Psoas muscle (tissue), 8 donors: ENCODE measurements around the gene MANBA. TPM values are rescaled to one million over a fixed set of nuclear protein-coding genes. Genes with fewer than 3 reads are reported as not detected.

Source experiments
- ATAC-seq, 4 donors: fragments of 200-7000 bp; cut with Tn5 transposase; one replicate each; pipeline ENCODE4 v1.9.1; 2020; ENCODE audit warnings: moderate library complexity in 3 of 4, mild to moderate bottlenecking in 2 of 4
- DNase-seq, 2 donors: peaks; one replicate each; pipeline ENCODE4 v3.0.0-alpha.2; 2020
- H3K27ac ChIP-seq: fragments of 200-600 bp; one replicate; pipeline ENCODE4 v1.8.0; 2022
- H3K27me3 ChIP-seq, 3 donors: fragments of 200-600 bp in 1 of 3; one replicate each; pipeline versions ENCODE4 v1.6.1 to v1.8.0; 2013 to 2022; ENCODE audit warnings: low read length in 2 of 3, mild to moderate bottlenecking in 2 of 3, moderate library complexity in 1 of 3; ENCODE audit not compliant: insufficient read depth in 3 of 3
- H3K36me3 ChIP-seq, 2 donors: fragments of 200-600 bp in 1 of 2; one replicate each; pipeline versions ENCODE4 v1.6.1 to v1.8.0; 2013 to 2022; ENCODE audit warnings: low read depth in 1 of 2, mild to moderate bottlenecking in 1 of 2, moderate library complexity in 1 of 2; ENCODE audit not compliant: insufficient read depth in 1 of 2
- H3K4me1 ChIP-seq: fragments of 200-600 bp; one replicate; pipeline ENCODE4 v1.8.0; 2022
- H3K4me3 ChIP-seq: fragments of 200-600 bp; one replicate; pipeline ENCODE4 v1.8.0; 2022; ENCODE audit warnings: mild to moderate bottlenecking
- H3K9me3 ChIP-seq: fragments of 200-600 bp; one replicate; pipeline ENCODE4 v1.8.0; 2022
- CTCF ChIP-seq: fragments of 200-600 bp; IDR thresholded peaks from one replicate; pipeline ENCODE4 v1.8.0; 2022; ENCODE audit warnings: antibody characterized with exemption
- WGBS, 3 donors: extraction: QIAGEN DNeasy Blood & Tissue Kit; methylation state at CpG; one replicate each; pipeline versions ENCODE4 v1.1.6 to v1.1.7; 2013; 5-methylcytosine and 5-hydroxymethylcytosine counted together
- intact Hi-C, 2 donors: fragments of 100-400 bp; cut with DNase I; formaldehyde crosslinking; loops; one replicate each; pipeline versions ENCODE4 v1.11.0 to v1.14.2; 2022
- long read RNA-seq, 2 donors: library from polyadenylated mRNA; unstranded; transcript quantifications; one replicate each; pipeline ENCODE4 v2.0.0, GENCODE V29; 2021
- polyA plus RNA-seq, 3 donors: library from polyadenylated mRNA; stranded (reverse); fragments of 200-250 nt; gene quantifications; one replicate each; pipeline ENCODE4 v1.2.3, GENCODE V29; 2013
- total RNA-seq, 4 donors: library from RNA; stranded (reverse); fragmentation: NEBNext Ultra II Directional in 2 of 4; extraction: Animal tissue kit (Norgen Biotek cat#: 25700) in 2 of 4; gene quantifications; one replicate each; pipeline versions ENCODE4 v1.2.1 to v1.2.4, GENCODE V29; 2021 to 2023
- donor health status: healthy with polysubstance abuse.
- donor health status: DM: no; HTN: no; CAD: no; lungs with moderate emphysema.
- donor health status: Bipolar disorder and iron deficiency.
- donor health status: healthy.
- donor health status: DM: yes; HTN: yes; CAD: no.
- donor health status: DM: no; HTN: no; CAD: no.
- donor health status: DM: no; HTN: no; CAD: no.
- donor health status: DM: yes; HTN: yes; CAD: no.

MANBA gene
- total RNA-seq (10 to 100 TPM in 2 of 4 donors, 1 to 10 TPM in 2; 3.5 to 11.9 (median 8.2) TPM), polyA plus RNA-seq (1 to 10 TPM; 3.1 to 4.8 (median 4.2) TPM)
- long read RNA-seq, donor 1, partial matches to known transcripts: 0 of 4 reads
- long read RNA-seq, donor 1, other reads (novel, unspliced or antisense): 1 of 4 reads
- long read RNA-seq, donor 2, partial matches to known transcripts: 0 of 3 reads
- long read RNA-seq, donor 2, other reads (novel, unspliced or antisense): 1 of 3 reads

- peak; percentile 85 to 91 for DNase-seq
- peak; percentile 93 to 98 (median 96) for ATAC-seq
- H3K36me3 ChIP-seq: no peaks in the 10 kb centered on the region
- no peak for TF ChIP-seq CTCF
- no peaks in the 10 kb centered on the region for H3K27me3 ChIP-seq
- peak within 1 kb of the TSS; percentile 81 for H3K27ac ChIP-seq
- H3K4me3 ChIP-seq: peak within 1 kb of the TSS; percentile 87
- H3K4me1 ChIP-seq: peaks cover 4% of the 10 kb centered on the region
- intact Hi-C loops: loop anchor here in 1 of 2 donors (1.0 to 5.0 kb wide), 2 partner anchors 68 to 107 kb away; partner anchors contain the start of gene CISD2
- no peaks in the 10 kb centered on the region for H3K9me3 ChIP-seq
- 0% methylated on average over 44 to 60 of the region's 60 CpGs for WGBS, 3 donors
Observed at GRCh38 chr4:102760645-102761295, at the start of gene MANBA. TSS of gene MANBA (minus strand) at chr4:102760968. CDS start at chr4:102760894, 74 bp downstream.

GRCh38 chr4:102809691-102810090 lies 48.9 kb upstream of the MANBA start:
- peak overlapping the region; percentile 64 for H3K27ac ChIP-seq
- intact Hi-C loops: no loop called here
- peaks cover 86% of the 10 kb centered on the region for H3K4me1 ChIP-seq
- peak overlapping the region; percentile 0 for H3K4me3 ChIP-seq
- no peaks in the 10 kb centered on the region for H3K27me3 ChIP-seq
- no peaks in the 10 kb centered on the region for H3K9me3 ChIP-seq
- peaks cover 5 to 40% of the 10 kb centered on the region in 2 donors for H3K36me3 ChIP-seq
- DNase-seq (no peak), ATAC-seq (peak in 1 of 4 donors; percentile 25)
- no peak for TF ChIP-seq CTCF
- whole genome bisulfite sequencing, 3 donors: 74 to 80% (median 78%) methylated on average over 2 of the region's 2 CpGs

DNA sequence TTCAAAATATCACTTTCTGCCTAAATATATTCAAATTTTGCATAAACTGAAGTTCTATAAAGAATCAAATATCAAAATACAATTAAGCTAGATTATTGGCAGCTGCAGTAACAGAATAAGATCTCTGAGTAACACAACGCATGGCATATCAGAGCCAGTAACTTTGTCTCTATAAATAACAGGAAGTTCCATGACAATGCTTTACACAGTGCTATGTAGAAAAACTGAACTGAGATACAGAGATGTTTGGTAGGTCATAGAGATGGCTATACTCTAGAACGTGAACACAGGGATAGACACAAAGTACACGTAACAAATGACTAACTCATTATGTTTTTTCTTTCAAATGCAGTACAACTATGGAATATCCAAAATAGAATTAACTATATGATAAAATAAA lies 48.4 kb upstream of the MANBA start:
- peak overlapping the region; percentile 0 for H3K4me3 ChIP-seq
- no peaks in the 10 kb centered on the region for H3K9me3 ChIP-seq
- no peak for DNase-seq
- 18 to 24% (median 23%) methylated on average over 3 of the region's 3 CpGs for WGBS, 3 donors
- H3K4me1 ChIP-seq: peaks cover 82% of the 10 kb centered on the region
- H3K27ac ChIP-seq: peak overlapping the region; percentile 64
- peaks cover 5 to 45% of the 10 kb centered on the region in 2 donors for H3K36me3 ChIP-seq
- intact Hi-C loops: no loop called here
- H3K27me3 ChIP-seq: no peaks in the 10 kb centered on the region
- peak; percentile 75 to 91 (median 84) for ATAC-seq
- TF ChIP-seq CTCF: no peak

- H3K4me1 ChIP-seq: peaks cover 73% of the 10 kb centered on the region
- no peaks in the 10 kb centered on the region for H3K9me3 ChIP-seq
- peak overlapping the region; percentile 14 for H3K4me3 ChIP-seq
- H3K27me3 ChIP-seq: no peaks in the 10 kb centered on the region
- 24 to 35% (median 28%) methylated on average over 2 of the region's 2 CpGs for whole genome bisulfite sequencing, 3 donors
- no peak for TF ChIP-seq CTCF
- peak; percentile 61 to 75 (median 72) for ATAC-seq
- peak overlapping the region; percentile 64 for H3K27ac ChIP-seq
- intact Hi-C loops: no loop called here
- no peak for DNase-seq
- peaks cover 5 to 54% of the 10 kb centered on the region in 2 donors for H3K36me3 ChIP-seq
Observed at GRCh38 chr4:102808009-102808408, 47.2 kb upstream of the MANBA start.
